ENCODE data around the gene STRN3. TPM values are rescaled to one million over a fixed set of nuclear protein-coding genes. Genes with fewer than 3 reads are reported as not detected.

Gene STRN3
- total and polyA plus RNA-seq, 2 of the 8 experiments (the other 6 are each of a cell fraction or from before 2014, with no cell fraction given), result 8.7 to 38.1 TPM

DNA sequence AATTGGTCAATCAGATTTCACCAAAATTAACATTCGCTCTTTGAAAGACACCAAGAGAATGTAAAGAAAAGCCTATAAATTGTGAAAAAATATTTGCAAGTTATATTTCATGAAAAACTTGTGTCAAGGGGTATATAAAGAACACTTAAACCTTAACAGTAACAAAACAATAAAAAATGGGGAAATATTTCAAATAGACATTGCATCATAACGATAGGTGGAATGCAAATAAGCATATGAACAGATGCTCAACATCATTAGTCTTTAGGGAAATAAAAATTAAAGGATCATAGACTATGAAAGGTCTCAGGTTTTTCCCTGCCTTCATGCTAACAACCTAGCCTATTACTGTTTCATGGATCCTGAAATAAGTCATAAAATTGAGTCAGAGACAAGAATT is 87.6 kb downstream of the STRN3 start (continued):
- TF ChIP-seq, protein P1, sequence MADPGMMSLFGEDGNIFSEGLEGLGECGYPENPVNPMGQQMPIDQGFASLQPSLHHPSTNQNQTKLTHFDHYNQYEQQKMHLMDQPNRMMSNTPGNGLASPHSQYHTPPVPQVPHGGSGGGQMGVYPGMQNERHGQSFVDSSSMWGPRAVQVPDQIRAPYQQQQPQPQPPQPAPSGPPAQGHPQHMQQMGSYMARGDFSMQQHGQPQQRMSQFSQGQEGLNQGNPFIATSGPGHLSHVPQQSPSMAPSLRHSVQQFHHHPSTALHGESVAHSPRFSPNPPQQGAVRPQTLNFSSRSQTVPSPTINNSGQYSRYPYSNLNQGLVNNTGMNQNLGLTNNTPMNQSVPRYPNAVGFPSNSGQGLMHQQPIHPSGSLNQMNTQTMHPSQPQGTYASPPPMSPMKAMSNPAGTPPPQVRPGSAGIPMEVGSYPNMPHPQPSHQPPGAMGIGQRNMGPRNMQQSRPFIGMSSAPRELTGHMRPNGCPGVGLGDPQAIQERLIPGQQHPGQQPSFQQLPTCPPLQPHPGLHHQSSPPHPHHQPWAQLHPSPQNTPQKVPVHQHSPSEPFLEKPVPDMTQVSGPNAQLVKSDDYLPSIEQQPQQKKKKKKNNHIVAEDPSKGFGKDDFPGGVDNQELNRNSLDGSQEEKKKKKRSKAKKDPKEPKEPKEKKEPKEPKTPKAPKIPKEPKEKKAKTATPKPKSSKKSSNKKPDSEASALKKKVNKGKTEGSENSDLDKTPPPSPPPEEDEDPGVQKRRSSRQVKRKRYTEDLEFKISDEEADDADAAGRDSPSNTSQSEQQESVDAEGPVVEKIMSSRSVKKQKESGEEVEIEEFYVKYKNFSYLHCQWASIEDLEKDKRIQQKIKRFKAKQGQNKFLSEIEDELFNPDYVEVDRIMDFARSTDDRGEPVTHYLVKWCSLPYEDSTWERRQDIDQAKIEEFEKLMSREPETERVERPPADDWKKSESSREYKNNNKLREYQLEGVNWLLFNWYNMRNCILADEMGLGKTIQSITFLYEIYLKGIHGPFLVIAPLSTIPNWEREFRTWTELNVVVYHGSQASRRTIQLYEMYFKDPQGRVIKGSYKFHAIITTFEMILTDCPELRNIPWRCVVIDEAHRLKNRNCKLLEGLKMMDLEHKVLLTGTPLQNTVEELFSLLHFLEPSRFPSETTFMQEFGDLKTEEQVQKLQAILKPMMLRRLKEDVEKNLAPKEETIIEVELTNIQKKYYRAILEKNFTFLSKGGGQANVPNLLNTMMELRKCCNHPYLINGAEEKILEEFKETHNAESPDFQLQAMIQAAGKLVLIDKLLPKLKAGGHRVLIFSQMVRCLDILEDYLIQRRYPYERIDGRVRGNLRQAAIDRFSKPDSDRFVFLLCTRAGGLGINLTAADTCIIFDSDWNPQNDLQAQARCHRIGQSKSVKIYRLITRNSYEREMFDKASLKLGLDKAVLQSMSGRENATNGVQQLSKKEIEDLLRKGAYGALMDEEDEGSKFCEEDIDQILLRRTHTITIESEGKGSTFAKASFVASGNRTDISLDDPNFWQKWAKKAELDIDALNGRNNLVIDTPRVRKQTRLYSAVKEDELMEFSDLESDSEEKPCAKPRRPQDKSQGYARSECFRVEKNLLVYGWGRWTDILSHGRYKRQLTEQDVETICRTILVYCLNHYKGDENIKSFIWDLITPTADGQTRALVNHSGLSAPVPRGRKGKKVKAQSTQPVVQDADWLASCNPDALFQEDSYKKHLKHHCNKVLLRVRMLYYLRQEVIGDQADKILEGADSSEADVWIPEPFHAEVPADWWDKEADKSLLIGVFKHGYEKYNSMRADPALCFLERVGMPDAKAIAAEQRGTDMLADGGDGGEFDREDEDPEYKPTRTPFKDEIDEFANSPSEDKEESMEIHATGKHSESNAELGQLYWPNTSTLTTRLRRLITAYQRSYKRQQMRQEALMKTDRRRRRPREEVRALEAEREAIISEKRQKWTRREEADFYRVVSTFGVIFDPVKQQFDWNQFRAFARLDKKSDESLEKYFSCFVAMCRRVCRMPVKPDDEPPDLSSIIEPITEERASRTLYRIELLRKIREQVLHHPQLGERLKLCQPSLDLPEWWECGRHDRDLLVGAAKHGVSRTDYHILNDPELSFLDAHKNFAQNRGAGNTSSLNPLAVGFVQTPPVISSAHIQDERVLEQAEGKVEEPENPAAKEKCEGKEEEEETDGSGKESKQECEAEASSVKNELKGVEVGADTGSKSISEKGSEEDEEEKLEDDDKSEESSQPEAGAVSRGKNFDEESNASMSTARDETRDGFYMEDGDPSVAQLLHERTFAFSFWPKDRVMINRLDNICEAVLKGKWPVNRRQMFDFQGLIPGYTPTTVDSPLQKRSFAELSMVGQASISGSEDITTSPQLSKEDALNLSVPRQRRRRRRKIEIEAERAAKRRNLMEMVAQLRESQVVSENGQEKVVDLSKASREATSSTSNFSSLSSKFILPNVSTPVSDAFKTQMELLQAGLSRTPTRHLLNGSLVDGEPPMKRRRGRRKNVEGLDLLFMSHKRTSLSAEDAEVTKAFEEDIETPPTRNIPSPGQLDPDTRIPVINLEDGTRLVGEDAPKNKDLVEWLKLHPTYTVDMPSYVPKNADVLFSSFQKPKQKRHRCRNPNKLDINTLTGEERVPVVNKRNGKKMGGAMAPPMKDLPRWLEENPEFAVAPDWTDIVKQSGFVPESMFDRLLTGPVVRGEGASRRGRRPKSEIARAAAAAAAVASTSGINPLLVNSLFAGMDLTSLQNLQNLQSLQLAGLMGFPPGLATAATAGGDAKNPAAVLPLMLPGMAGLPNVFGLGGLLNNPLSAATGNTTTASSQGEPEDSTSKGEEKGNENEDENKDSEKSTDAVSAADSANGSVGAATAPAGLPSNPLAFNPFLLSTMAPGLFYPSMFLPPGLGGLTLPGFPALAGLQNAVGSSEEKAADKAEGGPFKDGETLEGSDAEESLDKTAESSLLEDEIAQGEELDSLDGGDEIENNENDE (IDR thresholded peaks at IDR 0.05; ENCODE audit: insufficient replicate concordance, low read length), result no peak
- TF ChIP-seq SP2 (IDR thresholded peaks at IDR 0.05; ENCODE audit: low read length) (no peak), TAF1 (IDR thresholded peaks at IDR 0.05; ENCODE audit: low read depth, low read length) (no peak)

Measured in H1 (cell line).